ENCODE data around the gene MYLK.

- TF ChIP-seq POLR2A (IDR thresholded peaks at IDR 0.05) (no peak), CTCF (IDR thresholded peaks at IDR 0.05) (no peak), EP300 (IDR thresholded peaks at IDR 0.05) (no peak)
Measured at GRCh38 chr3:123708531-123708930, 175.6 kb downstream of the MYLK start.

Measured in tibial nerve (tissue), 4 donors.